GM19395 (cell line): Measurements from ENCODE around the gene ZNF419.
A peak's percentile ranks its signal among the peaks of the same experiment; 100 is the strongest.

Experiments used
- ATAC-seq: cut with Tn5 transposase; IDR thresholded peaks from one replicate; pipeline ENCODE4 v1.9.1; 2021; ENCODE audit warnings: mild to moderate bottlenecking, moderate library complexity; ENCODE audit not compliant: unreplicated experiment

The ZNF419 gene

GRCh38 chr19:57527136-57527881 is 39.8 kb downstream of the ZNF419 start, which contains the start of gene ZNF549:
ZNF549 (plus strand) TSS chr19:57527356; CDS start chr19:57527574, 218 bp downstream.
- ATAC-seq = peak; percentile 99

GRCh38 chr19:57537953-57538547 is 50.5 kb downstream of the ZNF419 start:
- ATAC-seq = no peak
